Hematopoietic multipotent progenitor cell treated with erythropoietin and hydrocortisone succinate and interleukin-3 and kit ligand, for 17 days (in vitro differentiated cells): ENCODE measurements around the gene ADD1.

Experiments used
- DNase-seq: peaks from one replicate; pipeline ENCODE4 v3.0.0-alpha.2; 2015; ENCODE audit warnings: low spot score

The ADD1 gene

GRCh38 chr4:2822461-2823300 is 21.0 kb upstream of the ADD1 start:
- DNase-seq, result no peak

GRCh38 chr4:2823301-2823670 is 20.4 kb upstream of the ADD1 start:
- DNase-seq, result no peak

GRCh38 chr4:2823671-2824328 is 19.8 kb upstream of the ADD1 start:
- no peak for DNase-seq

- DNase-seq, result no peak
Observed at GRCh38 chr4:2824329-2824835, 19.3 kb upstream of the ADD1 start.

GRCh38 chr4:2824836-2825381 is 18.7 kb upstream of the ADD1 start:
- no peak for DNase-seq

- no peak for DNase-seq
Observed at GRCh38 chr4:2825740-2826139, 17.9 kb upstream of the ADD1 start.

- DNase-seq, result no peak
Observed at GRCh38 chr4:2827071-2827873, 16.4 kb upstream of the ADD1 start.

- no peak for DNase-seq
Observed at GRCh38 chr4:2827874-2828751, 15.5 kb upstream of the ADD1 start.

GRCh38 chr4:2828758-2829181 is 14.9 kb upstream of the ADD1 start:
- no peak for DNase-seq

- DNase-seq, result no peak
Observed at GRCh38 chr4:2829321-2829932, 14.2 kb upstream of the ADD1 start.

- DNase-seq, result no peak
Observed at GRCh38 chr4:2829933-2830451, 13.7 kb upstream of the ADD1 start.

GRCh38 chr4:2830632-2831610 is 12.7 kb upstream of the ADD1 start:
- no peak for DNase-seq

GRCh38 chr4:2831611-2832308 is 11.9 kb upstream of the ADD1 start:
- DNase-seq, result no peak

GRCh38 chr4:2832309-2832980 is 11.2 kb upstream of the ADD1 start:
- DNase-seq, result no peak

GRCh38 chr4:2832981-2833670 is 10.5 kb upstream of the ADD1 start:
- no peak for DNase-seq

GRCh38 chr4:2833671-2834000 is 10.0 kb upstream of the ADD1 start:
- no peak for DNase-seq
